ENCODE results near the gene IP6K3.

DNA sequence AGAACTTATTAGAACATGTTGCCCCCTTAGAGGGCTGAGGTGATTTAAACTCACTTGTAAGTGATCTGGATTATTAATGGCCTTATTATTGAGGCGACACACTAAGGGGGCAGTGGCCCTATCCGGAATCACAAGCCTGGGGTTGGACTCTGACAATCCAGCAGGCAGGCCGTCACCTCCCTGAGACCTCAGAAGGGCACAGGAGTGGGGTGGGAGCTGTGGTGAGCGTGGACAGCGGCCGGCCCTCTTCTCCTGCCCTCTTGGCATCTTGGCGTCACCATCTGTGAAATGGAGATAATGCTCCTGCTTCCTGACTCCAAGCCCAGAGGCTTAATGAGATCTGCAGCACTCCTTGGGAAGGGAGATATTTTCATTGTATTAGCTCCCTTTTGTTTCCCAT is 19.6 kb downstream of the IP6K3 start:
- TF ChIP-seq, protein P1, sequence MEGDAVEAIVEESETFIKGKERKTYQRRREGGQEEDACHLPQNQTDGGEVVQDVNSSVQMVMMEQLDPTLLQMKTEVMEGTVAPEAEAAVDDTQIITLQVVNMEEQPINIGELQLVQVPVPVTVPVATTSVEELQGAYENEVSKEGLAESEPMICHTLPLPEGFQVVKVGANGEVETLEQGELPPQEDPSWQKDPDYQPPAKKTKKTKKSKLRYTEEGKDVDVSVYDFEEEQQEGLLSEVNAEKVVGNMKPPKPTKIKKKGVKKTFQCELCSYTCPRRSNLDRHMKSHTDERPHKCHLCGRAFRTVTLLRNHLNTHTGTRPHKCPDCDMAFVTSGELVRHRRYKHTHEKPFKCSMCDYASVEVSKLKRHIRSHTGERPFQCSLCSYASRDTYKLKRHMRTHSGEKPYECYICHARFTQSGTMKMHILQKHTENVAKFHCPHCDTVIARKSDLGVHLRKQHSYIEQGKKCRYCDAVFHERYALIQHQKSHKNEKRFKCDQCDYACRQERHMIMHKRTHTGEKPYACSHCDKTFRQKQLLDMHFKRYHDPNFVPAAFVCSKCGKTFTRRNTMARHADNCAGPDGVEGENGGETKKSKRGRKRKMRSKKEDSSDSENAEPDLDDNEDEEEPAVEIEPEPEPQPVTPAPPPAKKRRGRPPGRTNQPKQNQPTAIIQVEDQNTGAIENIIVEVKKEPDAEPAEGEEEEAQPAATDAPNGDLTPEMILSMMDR (IDR thresholded peaks at IDR 0.05) = no peak
- TF ChIP-seq POLR2AphosphoS5 (IDR thresholded peaks at IDR 0.05; ENCODE audit: low read depth, low read length) = no peak
- TF ChIP-seq, protein P2, sequence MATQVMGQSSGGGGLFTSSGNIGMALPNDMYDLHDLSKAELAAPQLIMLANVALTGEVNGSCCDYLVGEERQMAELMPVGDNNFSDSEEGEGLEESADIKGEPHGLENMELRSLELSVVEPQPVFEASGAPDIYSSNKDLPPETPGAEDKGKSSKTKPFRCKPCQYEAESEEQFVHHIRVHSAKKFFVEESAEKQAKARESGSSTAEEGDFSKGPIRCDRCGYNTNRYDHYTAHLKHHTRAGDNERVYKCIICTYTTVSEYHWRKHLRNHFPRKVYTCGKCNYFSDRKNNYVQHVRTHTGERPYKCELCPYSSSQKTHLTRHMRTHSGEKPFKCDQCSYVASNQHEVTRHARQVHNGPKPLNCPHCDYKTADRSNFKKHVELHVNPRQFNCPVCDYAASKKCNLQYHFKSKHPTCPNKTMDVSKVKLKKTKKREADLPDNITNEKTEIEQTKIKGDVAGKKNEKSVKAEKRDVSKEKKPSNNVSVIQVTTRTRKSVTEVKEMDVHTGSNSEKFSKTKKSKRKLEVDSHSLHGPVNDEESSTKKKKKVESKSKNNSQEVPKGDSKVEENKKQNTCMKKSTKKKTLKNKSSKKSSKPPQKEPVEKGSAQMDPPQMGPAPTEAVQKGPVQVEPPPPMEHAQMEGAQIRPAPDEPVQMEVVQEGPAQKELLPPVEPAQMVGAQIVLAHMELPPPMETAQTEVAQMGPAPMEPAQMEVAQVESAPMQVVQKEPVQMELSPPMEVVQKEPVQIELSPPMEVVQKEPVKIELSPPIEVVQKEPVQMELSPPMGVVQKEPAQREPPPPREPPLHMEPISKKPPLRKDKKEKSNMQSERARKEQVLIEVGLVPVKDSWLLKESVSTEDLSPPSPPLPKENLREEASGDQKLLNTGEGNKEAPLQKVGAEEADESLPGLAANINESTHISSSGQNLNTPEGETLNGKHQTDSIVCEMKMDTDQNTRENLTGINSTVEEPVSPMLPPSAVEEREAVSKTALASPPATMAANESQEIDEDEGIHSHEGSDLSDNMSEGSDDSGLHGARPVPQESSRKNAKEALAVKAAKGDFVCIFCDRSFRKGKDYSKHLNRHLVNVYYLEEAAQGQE (IDR thresholded peaks at IDR 0.05; ENCODE audit: insufficient read depth in 1 of 2, low read depth in 2 of 2, low read length in 1 of 2) = no peak

Measured in Panc1 (cell line).